ENCODE results near the gene ALDH1A1.

The ALDH1A1 gene

GRCh38 chr9:72898360-72898759 is 54.5 kb downstream of the ALDH1A1 start:
- no peak for TF ChIP-seq CTCF (IDR thresholded peaks at IDR 0.05)
- no peak for TF ChIP-seq ZFX (IDR thresholded peaks at IDR 0.05; ENCODE audit: borderline replicate concordance)
- H3K27ac ChIP-seq = no peak overlapping the region

GRCh38 chr9:72897069-72897649 is 55.7 kb downstream of the ALDH1A1 start:
- TF ChIP-seq CTCF (IDR thresholded peaks at IDR 0.05) = no peak
- TF ChIP-seq ZFX (IDR thresholded peaks at IDR 0.05; ENCODE audit: borderline replicate concordance) = no peak
- no peak overlapping the region for H3K27ac ChIP-seq

- TF ChIP-seq ZFX (IDR thresholded peaks at IDR 0.05; ENCODE audit: borderline replicate concordance) (no peak), CTCF (IDR thresholded peaks at IDR 0.05) (no peak)
- H3K27ac ChIP-seq = no peak overlapping the region
These were observed 56.4 kb downstream of the ALDH1A1 start for GRCh38 chr9:72896439-72896838.

GRCh38 chr9:72895122-72895521 is 57.7 kb downstream of the ALDH1A1 start:
- no peak overlapping the region for H3K27ac ChIP-seq
- TF ChIP-seq CTCF (IDR thresholded peaks at IDR 0.05) = no peak

GRCh38 chr9:72894342-72894741 is 58.5 kb downstream of the ALDH1A1 start:
- H3K27ac ChIP-seq = no peak overlapping the region
- TF ChIP-seq ZFX (IDR thresholded peaks at IDR 0.05; ENCODE audit: borderline replicate concordance) = no peak
- TF ChIP-seq CTCF (IDR thresholded peaks at IDR 0.05) = no peak

GRCh38 chr9:72893437-72893836 is 59.4 kb downstream of the ALDH1A1 start:
- TF ChIP-seq CTCF (IDR thresholded peaks at IDR 0.05) (no peak), ZFX (IDR thresholded peaks at IDR 0.05; ENCODE audit: borderline replicate concordance) (no peak)
- no peak overlapping the region for H3K27ac ChIP-seq

GRCh38 chr9:72891043-72891442 is 61.8 kb downstream of the ALDH1A1 start:
- H3K27ac ChIP-seq = no peak overlapping the region
- TF ChIP-seq CTCF (IDR thresholded peaks at IDR 0.05) (no peak), ZFX (IDR thresholded peaks at IDR 0.05; ENCODE audit: borderline replicate concordance) (no peak)
